DND-41 (cell line): ENCODE data around the gene SNRNP200.

ENCODE experiments used
- EZH2 ChIP-seq: IDR thresholded peaks from 3 replicates; pipeline ENCODE4 v1.6.1; 2012; ENCODE audit warnings: borderline replicate concordance, low read depth, mild to moderate bottlenecking, moderate library complexity, low read length, inconsistent platforms; ENCODE audit not compliant: severe bottlenecking
- TF ChIP-seq, protein P1 (sequence below): IDR thresholded peaks from 2 replicates; pipeline ENCODE4 v1.5.1; 2012; ENCODE audit warnings: borderline replicate concordance, low read length, moderate library complexity, mild to moderate bottlenecking; ENCODE audit not compliant: poor library complexity, severe bottlenecking; ENCODE audit errors: extremely low read depth

DNA sequence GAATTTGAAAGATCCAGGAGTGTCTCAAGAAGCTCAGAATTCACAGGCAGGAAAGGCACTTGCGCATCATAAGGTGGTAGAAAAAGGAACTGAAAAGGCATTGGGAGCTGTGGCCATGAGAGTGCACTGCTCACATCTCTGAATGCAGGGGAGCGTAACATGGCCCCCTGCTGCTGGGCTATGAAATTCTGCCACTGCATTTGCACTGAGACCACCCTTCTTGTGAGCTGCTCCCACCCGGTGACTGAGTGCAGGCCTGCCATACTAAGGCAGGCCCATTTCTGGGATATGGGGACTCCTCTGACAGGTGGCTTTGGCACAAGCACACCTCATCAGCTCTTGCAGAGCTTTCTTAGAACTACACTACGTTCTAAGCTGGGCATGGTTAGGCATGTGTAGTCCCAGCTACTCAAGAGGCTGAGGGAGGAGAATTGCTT is 71.4 kb downstream of the SNRNP200 start:
- TF ChIP-seq, protein P1, sequence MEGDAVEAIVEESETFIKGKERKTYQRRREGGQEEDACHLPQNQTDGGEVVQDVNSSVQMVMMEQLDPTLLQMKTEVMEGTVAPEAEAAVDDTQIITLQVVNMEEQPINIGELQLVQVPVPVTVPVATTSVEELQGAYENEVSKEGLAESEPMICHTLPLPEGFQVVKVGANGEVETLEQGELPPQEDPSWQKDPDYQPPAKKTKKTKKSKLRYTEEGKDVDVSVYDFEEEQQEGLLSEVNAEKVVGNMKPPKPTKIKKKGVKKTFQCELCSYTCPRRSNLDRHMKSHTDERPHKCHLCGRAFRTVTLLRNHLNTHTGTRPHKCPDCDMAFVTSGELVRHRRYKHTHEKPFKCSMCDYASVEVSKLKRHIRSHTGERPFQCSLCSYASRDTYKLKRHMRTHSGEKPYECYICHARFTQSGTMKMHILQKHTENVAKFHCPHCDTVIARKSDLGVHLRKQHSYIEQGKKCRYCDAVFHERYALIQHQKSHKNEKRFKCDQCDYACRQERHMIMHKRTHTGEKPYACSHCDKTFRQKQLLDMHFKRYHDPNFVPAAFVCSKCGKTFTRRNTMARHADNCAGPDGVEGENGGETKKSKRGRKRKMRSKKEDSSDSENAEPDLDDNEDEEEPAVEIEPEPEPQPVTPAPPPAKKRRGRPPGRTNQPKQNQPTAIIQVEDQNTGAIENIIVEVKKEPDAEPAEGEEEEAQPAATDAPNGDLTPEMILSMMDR = peak; percentile 4
- TF ChIP-seq EZH2 = no peak
